Kidney capillary endothelial cell (primary cell): Measurements from ENCODE around the gene MZF1.

ENCODE experiments used
- DNase-seq: peaks from one replicate; pipeline ENCODE4 v3.0.0-alpha.2; 2018; ENCODE audit warnings: low spot score

The MZF1 gene

DNA sequence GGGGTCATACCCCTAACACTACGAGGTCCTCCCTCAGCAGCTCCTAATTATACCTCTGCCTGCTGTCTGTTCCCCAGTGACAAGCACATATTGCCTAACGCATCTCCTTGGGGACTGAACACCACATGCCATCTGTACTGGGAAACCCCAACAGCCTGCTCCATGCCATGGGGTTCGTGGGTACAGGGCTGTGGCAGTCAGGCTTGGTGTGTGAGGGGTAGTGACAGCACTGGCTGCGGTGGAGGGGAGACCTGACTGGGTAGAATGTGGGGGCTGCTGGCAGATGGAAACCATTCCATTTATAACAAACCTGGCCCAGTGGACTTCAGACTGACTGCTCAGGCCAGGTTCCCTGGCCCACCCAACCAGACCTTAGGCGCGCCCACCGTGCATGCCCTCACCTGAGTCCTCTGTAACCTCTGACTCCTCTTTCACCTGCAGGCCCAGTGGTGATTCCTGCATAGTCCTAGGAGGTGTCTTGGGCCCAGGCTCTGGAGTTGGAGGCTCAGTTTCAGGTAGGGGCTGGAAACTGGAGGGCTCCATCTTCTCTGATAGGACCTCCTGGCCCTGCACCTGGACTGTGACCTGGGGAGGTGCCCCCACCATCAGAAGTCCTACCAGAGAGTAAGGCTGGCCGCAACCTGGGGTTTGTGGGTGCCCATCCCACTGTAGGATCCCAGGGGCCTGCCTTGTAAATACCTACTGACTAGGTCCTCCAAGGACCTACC, 3.0 kb downstream of the MZF1 start:
- no peak for DNase-seq

- no peak for DNase-seq
Measured at GRCh38 chr19:58569191-58569942, 3.8 kb downstream of the MZF1 start.

GRCh38 chr19:58568453-58569130, 4.5 kb downstream of the MZF1 start:
- DNase-seq, result no peak

DNA sequence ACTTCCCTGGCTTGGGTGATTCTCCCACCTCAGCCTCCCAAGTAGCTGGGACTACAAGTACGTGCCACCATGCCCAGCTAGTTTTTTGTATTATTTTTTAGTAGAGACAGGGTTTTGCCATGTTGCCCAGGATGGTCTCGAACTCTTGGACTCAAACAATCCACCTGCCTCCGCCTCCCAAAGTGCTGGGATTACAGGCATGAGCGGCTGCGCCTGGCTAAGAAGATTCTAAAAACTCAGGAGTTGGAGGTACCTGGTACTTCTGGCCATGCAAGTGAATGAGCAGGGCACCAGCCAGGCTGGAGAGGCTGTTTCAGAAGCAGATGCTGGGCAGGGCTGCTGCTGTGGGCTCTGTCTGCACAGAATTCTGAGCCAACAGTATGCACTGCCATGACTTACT, 6.1 kb downstream of the MZF1 start:
- no peak for DNase-seq

GRCh38 chr19:58563823-58564222, 9.3 kb downstream of the MZF1 start:
- DNase-seq, result no peak

DNA sequence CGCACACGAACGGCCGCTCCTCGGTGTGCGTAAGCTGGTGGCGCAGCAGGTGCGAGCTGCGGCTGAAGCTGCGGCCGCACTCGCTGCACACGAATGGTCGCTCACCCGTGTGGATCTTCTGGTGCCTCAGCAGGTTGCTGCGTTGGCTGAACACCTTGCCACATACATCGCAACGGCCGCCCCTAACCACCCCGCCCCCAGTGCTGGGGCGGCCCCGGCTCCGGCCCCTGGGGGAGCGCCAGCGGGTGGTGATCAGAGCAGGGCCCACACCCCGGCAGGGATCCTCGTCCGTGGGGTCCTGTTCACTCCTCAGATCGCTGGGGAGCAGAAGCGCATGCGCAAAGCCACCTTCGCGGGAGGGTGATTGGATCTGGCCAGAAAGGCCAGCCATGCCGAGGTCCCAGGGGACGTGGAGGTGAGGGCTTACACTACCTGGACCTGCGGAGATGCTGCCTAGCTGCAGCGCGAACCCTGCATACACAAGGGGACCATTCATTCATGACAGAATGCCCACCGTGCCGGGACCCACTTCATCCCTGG, 10.0 kb downstream of the MZF1 start:
- DNase-seq, result no peak

DNA sequence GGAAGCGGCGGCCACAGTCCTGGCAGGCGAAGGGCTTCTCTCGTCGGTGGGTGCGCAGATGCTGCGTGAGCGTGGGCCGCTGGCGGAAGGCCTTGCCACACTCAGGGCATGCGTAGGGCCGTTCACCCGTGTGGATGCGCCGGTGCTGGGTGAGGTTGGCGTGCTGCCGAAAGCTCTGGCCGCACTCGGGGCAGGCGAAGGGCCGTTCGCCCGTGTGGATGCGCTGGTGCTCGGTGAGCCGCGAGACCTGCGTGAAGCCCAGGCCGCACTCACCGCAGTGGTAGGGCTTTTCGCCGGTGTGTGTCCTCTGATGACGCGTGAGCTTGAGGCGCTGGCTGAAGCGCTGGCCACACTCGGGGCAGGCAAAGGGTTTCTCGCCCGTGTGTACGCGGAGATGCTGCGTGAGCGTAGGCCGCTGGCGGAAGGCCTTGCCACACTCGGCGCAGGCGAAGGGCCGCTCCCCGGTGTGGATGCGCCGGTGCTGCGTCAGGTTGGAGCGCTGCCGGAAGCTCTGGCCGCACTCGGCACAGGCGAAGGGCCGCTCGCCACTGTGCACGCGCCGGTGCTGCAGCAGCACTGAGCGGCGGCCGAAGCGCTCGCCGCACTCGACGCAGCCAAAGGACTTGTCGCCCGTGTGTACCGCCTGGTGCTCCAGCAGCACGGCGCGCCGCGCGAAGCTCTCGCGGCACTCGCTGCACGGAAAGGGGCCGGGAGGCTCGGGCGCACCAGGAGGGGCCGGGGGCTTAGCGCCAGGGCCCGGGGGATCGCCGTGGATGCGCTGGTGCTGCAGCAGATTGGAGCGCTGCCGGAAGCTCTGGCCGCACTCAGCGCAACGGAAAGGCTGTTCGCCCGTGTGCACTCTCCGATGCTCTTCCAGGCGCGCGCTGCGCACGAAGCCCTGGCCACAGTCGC, 10.8 kb downstream of the MZF1 start:
- DNase-seq, result no peak

DNA sequence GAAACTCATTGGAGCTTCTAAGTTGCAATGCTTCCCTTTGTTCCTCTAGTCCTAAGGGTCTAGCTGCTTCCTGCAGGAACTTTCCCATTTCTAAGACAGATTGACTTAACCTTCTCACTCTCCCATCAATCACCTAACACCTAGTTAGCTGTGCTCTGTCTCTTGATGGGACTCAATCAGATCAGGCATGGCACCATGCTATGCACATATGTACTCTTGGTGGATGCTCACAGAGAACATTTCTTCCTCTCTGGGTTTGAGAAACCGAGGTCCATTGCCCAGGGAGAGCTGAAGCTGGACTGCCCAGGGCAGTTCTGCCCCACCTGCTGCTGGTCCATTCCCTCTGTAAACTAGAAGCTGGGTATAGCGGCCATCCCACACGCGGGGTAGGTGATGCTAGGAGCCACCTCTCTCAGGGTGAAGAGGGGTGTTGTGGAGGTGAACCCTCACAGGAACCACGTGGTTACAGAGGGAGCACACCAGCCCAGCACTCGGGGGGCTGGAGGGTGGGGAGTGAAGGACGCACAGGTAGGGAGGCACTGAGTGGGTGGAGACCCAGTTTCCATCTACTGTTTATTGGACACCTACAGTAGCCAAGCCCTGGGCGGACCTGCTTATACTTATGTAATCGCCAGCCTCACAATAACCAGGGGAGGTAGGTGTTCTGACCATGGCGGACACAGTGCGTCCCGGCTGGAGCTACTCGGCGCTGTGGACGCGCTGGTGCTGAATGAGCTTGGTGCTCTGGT, 11.6 kb downstream of the MZF1 start:
- DNase-seq, result no peak

DNA sequence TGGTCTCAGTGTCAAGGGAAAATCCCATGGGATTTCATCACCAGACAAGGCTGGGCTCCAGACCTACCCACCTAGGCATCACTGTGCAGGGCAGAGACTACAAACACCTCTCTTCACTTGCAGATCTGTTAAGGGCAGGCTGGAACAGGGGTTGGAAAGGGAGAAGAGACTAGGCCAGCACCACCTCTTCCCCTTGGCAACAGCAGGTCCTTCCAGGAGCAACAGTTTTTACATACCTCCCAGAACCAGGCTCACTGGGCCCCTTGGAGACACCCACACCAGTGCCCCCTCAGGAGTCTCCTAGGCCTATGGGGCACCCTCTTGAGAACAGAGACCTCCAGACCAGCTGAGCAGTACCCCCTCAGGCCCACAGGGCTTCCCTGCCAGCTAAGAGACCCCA, 12.2 kb downstream of the MZF1 start:
- no peak for DNase-seq

DNA sequence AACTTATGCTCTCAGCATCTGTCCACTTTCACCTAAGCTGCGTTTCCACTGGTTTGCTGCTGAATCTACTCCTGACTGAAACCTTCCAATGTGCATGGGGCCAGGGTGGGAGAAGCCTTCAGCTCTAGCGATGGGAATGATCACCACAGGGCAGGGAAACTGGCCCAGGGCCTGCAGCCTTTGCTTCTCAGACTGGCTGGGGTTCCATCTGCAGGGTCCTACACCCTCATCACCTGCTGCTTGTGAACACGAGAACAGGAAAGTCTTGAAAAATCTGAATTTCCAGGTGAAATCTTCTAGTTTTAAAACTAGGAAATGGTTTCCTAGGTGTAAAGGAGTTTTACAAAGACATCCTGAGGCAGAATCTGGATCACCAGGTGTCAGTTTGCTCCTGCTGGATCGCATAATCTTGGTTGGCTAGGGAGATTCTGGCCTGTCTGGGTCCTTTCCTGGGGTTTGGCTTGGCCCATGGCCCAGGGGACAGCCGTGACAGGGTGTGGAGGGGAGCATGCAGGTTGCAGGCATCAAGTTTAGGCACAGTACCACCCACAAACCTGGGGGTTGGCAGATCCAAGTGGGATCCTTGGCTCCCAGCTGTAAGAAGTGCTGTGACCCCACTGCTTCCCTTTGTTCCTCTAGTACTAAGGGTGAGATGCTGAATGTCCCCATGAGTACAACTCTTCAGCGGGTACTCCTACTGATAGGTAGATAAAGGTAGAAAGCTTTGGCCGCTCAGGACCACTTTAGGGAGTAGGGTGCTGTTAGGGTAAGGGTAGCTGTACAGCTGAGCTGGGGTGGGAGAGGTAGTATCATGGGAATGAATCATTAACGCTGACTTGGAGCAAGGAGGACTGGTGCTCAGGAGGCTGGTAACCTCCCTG, 12.9 kb downstream of the MZF1 start:
- DNase-seq, result no peak

- DNase-seq, result peak; percentile 72
Measured at GRCh38 chr19:58559275-58560006, 13.7 kb downstream of the MZF1 start.

GRCh38 chr19:58558623-58559274, 14.4 kb downstream of the MZF1 start:
- peak; percentile 99 for DNase-seq

- DNase-seq, result no peak
Measured at GRCh38 chr19:58558066-58558622, 15.0 kb downstream of the MZF1 start, which contains the start of gene UBE2M. TSS of gene UBE2M (minus strand) at chr19:58558611. CDS start at chr19:58558381, 230 bp downstream.

DNA sequence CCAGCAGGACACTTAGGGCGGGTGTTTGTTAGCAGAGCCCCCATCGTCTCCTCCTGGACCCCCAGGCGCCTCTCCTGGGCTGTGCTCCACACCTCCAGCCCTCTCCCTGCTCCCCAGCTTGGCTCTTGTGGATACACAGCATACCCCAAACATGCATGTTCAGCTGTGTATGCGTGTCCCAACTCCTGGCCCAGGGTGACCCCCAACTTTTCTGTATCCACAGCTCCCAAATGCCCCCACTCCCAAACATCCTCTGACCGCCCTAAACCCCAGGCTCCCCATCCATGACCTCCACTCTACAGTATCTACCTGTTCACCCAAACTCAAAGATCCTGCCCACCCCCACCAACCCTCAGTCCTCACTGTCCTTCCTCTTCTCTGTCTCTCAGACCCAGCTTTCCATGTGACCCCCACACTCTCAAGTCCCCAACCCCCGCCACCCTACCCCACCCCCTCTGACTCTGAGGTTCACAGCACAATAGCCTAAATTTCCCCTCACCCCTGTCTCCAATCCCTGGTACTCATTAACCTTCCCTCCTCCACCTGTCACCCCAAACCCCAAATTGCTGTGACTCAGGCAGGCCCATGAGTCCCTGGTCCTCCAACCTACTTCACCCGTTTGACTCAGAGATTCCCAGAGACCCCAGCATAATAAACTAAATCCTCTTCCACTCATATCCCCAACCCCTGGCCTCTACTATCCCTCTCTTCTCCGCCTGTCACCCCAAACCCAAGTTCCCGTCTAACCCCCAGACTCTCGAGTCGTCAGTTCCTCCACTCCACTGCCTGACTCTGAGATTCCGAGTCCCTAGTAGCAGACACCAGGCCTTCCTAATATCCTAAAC, 15.7 kb downstream of the MZF1 start:
- DNase-seq, result no peak

GRCh38 chr19:58556622-58557220, 16.4 kb downstream of the MZF1 start:
- DNase-seq, result no peak

DNA sequence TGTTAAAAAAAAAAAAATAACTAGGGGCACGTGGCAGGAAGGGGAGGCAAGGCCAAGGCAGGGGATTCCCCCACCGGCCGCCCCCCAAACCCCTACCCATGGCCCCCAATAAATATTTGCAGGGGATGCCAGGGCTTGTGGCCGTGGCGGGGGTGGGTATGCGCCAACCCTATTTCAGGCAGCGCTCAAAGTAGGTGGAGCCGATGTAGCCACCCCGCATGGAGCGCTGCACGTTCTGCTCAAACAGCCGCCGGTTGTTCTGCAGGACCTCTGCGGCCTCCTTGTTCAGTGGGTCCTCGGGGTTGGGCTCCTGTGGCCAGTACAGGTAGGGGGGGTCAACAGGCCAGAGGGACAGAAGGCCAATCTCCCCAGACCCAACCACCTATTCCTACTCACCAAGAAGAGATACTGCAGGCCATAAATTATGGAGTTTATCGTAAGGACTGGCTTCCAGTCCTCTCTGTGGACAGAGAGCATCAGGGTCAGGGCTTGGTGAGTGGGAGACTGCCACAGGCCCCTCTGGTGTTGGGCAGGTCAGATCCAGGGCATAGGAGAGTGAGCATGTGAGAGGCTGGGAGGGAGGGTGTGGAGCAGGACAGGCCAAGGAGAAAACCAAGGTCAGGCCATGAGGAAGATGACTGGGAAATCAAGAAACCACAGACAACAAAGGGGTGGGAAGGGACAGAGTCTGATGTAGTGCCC, 17.1 kb downstream of the MZF1 start:
- DNase-seq, result no peak
